Caco-2 (cell line): ENCODE data around the gene MPP3. TPM values are rescaled to one million over a fixed set of nuclear protein-coding genes. Genes with fewer than 3 reads are reported as not detected.

Experiments
- BruUV-seq: library from RNA; stranded (reverse); fragments of 400-500 nt; replicated peaks from 2 replicates; lab custom pipeline; 2021; lab: Mats Ljungman, UMichigan
- CTCF ChIA-PET: fragments of 300-600 bp; sonication (Branson Sonifier 250); formaldehyde crosslinking; loops from one replicate; lab custom pipeline; 2022; ENCODE audit warnings: antibody characterized with exemption; lab: Charles Lee
- POLR2A ChIA-PET: fragments of 300-600 bp; sonication (Branson Sonifier 250); formaldehyde crosslinking; loops from one replicate; lab custom pipeline; 2022; ENCODE audit warnings: antibody characterized with exemption; lab: Charles Lee
- DNase-seq, 2 experiments: peaks; one replicate each; pipeline versions ENCODE4 v3.0.0 to v3.0.0-alpha.2; 2020 to 2022
- H3K27me3 ChIP-seq: replicated peaks from 2 replicates; pipeline ENCODE4 v1.6.0; 2011; ENCODE audit warnings: low read length; ENCODE audit not compliant: control insufficient read depth, insufficient read depth
- H3K36me3 ChIP-seq: 2 replicates; pipeline ENCODE4 v1.5.1; 2011; ENCODE audit warnings: low read length; ENCODE audit not compliant: control insufficient read depth, insufficient read depth
- H3K4me1 ChIP-seq: fragments of 250-450 bp; sonication (Bioruptor Pico); 2 replicates; pipeline ENCODE4 v1.5.1; 2020; ENCODE audit warnings: mild to moderate bottlenecking
- H3K4me3 ChIP-seq: 2 replicates; pipeline ENCODE4 v1.5.1; 2011; ENCODE audit warnings: low read depth, mild to moderate bottlenecking, control low read depth, low read length
- H3K9me3 ChIP-seq: fragments of 250-450 bp; sonication (Bioruptor Pico); 2 replicates; pipeline ENCODE4 v1.5.1; 2020; ENCODE audit warnings: mild to moderate bottlenecking, moderate library complexity
- H3K27ac Mint-ChIP-seq: one replicate; pipeline ENCODE4 v1.8.0; 2022; ENCODE audit warnings: mixed read lengths; ENCODE audit not compliant: unreplicated experiment
- H3K27me3 Mint-ChIP-seq: one replicate; pipeline ENCODE4 v1.8.0; 2022; ENCODE audit warnings: mixed read lengths; ENCODE audit not compliant: insufficient read depth, unreplicated experiment
- H3K36me3 Mint-ChIP-seq: one replicate; pipeline ENCODE4 v1.8.0; 2022; ENCODE audit warnings: mild to moderate bottlenecking, mixed read lengths; ENCODE audit not compliant: insufficient read depth, unreplicated experiment
- H3K4me1 Mint-ChIP-seq: one replicate; pipeline ENCODE4 v1.8.0; 2022; ENCODE audit warnings: low read depth, mixed read lengths; ENCODE audit not compliant: unreplicated experiment
- H3K4me3 Mint-ChIP-seq: one replicate; pipeline ENCODE4 v1.8.0; 2022; ENCODE audit warnings: mild to moderate bottlenecking, moderate library complexity, mixed read lengths; ENCODE audit not compliant: unreplicated experiment
- H3K9me3 Mint-ChIP-seq: one replicate; pipeline ENCODE4 v1.8.0; 2022; ENCODE audit warnings: mixed read lengths; ENCODE audit not compliant: unreplicated experiment
- CTCF ChIP-seq, 2 experiments: fragments of 200-600 bp in 1 of 2; IDR thresholded peaks; 1 replicate in 1 of 2; 2 replicates in 1 of 2; pipeline versions ENCODE4 v1.5.1 to v1.8.0; 2011 to 2022; ENCODE audit warnings: antibody characterized with exemption in 1 of 2, control low read depth in 1 of 2, inconsistent platforms in 1 of 2, low read depth in 1 of 2, low read length in 1 of 2, mild to moderate bottlenecking in 1 of 2, moderate library complexity in 1 of 2; ENCODE audit not compliant: insufficient read depth in 1 of 2, severe bottlenecking in 1 of 2, unreplicated experiment in 1 of 2
- intact Hi-C: fragments of 100-400 bp; cut with micrococcal nuclease; formaldehyde crosslinking; loops from one replicate; pipeline ENCODE4 v1.10.0; 2022; ENCODE audit not compliant: unreplicated experiment
- total RNA-seq: library from RNA; stranded (reverse); gene quantifications from 2 replicates; pipeline ENCODE4 v1.2.3, GENCODE V29; 2022

MPP3 gene
- total RNA-seq, 1 experiment from 2014 or later: 7.9 TPM

DNA sequence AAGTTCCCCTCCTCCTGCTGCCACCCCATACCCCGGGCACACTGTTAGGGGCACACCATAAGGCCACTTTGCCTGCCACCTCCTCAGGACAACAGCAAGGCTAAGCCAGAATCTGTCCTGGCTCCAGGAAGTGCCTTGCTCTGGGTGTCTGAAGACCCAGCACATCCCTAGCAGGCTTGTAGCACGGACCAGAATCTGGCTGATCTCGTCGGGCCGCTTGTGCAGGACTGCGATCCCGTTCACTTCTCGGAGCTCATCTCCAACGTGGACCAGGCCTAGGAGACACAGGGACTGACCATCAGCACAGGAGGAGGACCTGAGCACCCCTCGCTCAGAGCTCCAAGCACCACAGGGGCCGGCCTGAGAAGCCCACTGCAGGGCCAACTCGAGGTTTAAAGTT lies 7.4 kb downstream of the MPP3 start:
- H3K4me3 ChIP-seq: no peak overlapping the region
- BruUV-seq: no TSS peak
- POLR2A ChIA-PET: no interaction called here
- intact Hi-C loops: no loop called here
- no peaks in the 10 kb centered on the region for H3K4me1 Mint-ChIP-seq
- no peaks in the 10 kb centered on the region for H3K36me3 Mint-ChIP-seq
- TF ChIP-seq CTCF (IDR thresholded peaks at IDR 0.05; ENCODE audit: insufficient read depth in 1 of 2, low read depth in 1 of 2, low read length in 1 of 2, severe bottlenecking in 1 of 2, unreplicated experiment in 1 of 2): no peak
- no peaks in the 10 kb centered on the region for H3K36me3 ChIP-seq
- no peaks in the 10 kb centered on the region for H3K9me3 ChIP-seq
- DNase-seq: no peak
- no peaks in the 10 kb centered on the region for H3K27me3 ChIP-seq
- no peaks in the 10 kb centered on the region for H3K27me3 Mint-ChIP-seq
- H3K4me3 Mint-ChIP-seq: no peak overlapping the region
- H3K4me1 ChIP-seq: no peaks in the 10 kb centered on the region
- CTCF ChIA-PET: no interaction called here
- H3K27ac Mint-ChIP-seq: no peak overlapping the region
- no peaks in the 10 kb centered on the region for H3K9me3 Mint-ChIP-seq

- intact Hi-C loops: no loop called here
- POLR2A ChIA-PET: no interaction called here
- no peaks in the 10 kb centered on the region for H3K27me3 Mint-ChIP-seq
- no peak overlapping the region for H3K27ac Mint-ChIP-seq
- CTCF ChIA-PET: no interaction called here
- BruUV-seq: no TSS peak
- H3K4me1 ChIP-seq: no peaks in the 10 kb centered on the region
- TF ChIP-seq CTCF (IDR thresholded peaks at IDR 0.05; ENCODE audit: insufficient read depth in 1 of 2, low read depth in 1 of 2, low read length in 1 of 2, severe bottlenecking in 1 of 2, unreplicated experiment in 1 of 2): no peak
- H3K9me3 Mint-ChIP-seq: no peaks in the 10 kb centered on the region
- H3K9me3 ChIP-seq: no peaks in the 10 kb centered on the region
- no peaks in the 10 kb centered on the region for H3K27me3 ChIP-seq
- H3K4me1 Mint-ChIP-seq: no peaks in the 10 kb centered on the region
- no peak overlapping the region for H3K4me3 ChIP-seq
- no peak overlapping the region for H3K4me3 Mint-ChIP-seq
- no peak for DNase-seq
- no peaks in the 10 kb centered on the region for H3K36me3 ChIP-seq
- H3K36me3 Mint-ChIP-seq: no peaks in the 10 kb centered on the region
Measured at GRCh38 chr17:43823350-43824084, 9.4 kb downstream of the MPP3 start.

DNA sequence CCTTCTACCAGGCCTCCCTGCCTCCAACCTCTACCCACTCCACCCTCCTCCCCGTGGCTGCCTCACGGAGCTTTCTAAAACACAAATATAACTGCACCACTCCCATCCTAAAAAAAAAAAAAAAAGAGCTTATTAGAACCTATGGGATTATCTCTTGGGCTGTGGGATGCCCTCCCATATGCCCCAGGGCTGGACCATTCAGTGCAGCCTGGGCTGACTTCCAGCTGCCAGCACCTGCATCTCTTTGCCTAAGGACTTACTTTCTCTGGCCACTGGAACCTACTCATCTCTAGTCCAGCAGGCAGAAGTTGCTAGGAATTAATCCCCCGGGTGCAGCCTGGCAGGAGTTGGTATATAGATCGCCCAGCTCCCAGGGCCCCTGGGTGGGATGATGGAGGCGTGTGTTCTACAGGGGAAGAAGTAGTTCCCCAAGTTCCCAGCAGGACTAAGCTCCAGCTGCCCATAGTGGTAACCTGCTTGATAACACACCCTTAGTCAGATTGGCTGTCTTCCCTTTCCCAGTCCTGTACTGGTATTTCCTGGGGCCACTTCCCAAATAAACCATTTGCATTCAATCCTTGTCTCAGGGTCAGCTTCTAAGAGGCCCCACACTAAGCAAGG lies 10.3 kb downstream of the MPP3 start:
- DNase-seq: no peak
- no peak overlapping the region for H3K4me3 ChIP-seq
- H3K36me3 ChIP-seq: no peaks in the 10 kb centered on the region
- POLR2A ChIA-PET: no interaction called here
- TF ChIP-seq CTCF (IDR thresholded peaks at IDR 0.05; ENCODE audit: insufficient read depth in 1 of 2, low read depth in 1 of 2, low read length in 1 of 2, severe bottlenecking in 1 of 2, unreplicated experiment in 1 of 2): no peak
- Mint-ChIP-seq H3K9me3 (no peaks in the 10 kb centered on the region), H3K4me3 (no peak overlapping the region), H3K27ac (no peak overlapping the region), H3K4me1 (no peaks in the 10 kb centered on the region), H3K27me3 (no peaks in the 10 kb centered on the region), H3K36me3 (no peaks in the 10 kb centered on the region)
- no peaks in the 10 kb centered on the region for H3K27me3 ChIP-seq
- no peaks in the 10 kb centered on the region for H3K4me1 ChIP-seq
- CTCF ChIA-PET: no interaction called here
- intact Hi-C loops: no loop called here
- BruUV-seq: no TSS peak
- no peaks in the 10 kb centered on the region for H3K9me3 ChIP-seq
